ENCODE measurements around the gene VWA7. TPM values are rescaled to one million over a fixed set of nuclear protein-coding genes. Genes with fewer than 3 reads are reported as not detected.

Gene VWA7
- total RNA-seq, 2 donors from 2014 or later = 3.3 to 3.4 TPM

DNA sequence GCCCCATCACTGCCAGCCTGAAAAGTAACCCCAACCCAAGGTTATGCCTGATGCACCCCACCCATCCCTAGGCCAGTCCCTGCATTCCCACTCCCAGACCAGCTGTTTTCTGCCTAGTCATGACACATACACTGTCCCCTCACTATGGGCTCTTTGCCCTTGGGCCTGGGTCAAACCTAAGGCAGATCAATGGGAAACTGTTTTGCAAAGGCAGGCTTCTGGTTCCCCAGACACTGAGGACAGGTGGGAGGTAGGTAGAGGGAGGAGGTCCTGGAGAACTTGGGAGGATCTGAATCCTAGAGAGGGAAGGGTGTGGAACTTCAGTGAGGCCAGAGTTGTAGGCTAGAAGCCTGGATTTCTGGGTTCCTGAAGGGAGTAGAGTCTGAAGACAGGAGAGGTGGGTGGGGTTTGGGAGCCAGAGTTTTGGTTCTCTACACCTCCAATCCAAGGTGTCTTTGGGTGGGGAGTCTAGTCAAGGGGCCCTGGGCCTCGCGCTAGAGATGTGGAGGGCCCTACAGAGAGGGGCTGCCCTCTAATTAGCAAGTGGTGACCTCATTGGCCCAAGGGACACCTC, 42.8 kb downstream of the VWA7 start:
- Mint-ChIP-seq H3K4me1 (ENCODE audit: low read depth) (peaks cover 58% of the 10 kb centered on the region), H3K9me3 (no peaks in the 10 kb centered on the region), H3K27ac (peak overlapping the region; percentile 85), H3K27me3 (ENCODE audit: low read depth) (no peaks in the 10 kb centered on the region), H3K36me3 (ENCODE audit: insufficient read depth in 2 of 2) (peaks cover 18 to 32% of the 10 kb centered on the region in 2 donors), H3K4me3 (peak overlapping the region; percentile 89 to 98)
- DNase-seq = no peak
- ATAC-seq (replicated peaks in 1 of 2) = peak; percentile 50 to 63

DNA sequence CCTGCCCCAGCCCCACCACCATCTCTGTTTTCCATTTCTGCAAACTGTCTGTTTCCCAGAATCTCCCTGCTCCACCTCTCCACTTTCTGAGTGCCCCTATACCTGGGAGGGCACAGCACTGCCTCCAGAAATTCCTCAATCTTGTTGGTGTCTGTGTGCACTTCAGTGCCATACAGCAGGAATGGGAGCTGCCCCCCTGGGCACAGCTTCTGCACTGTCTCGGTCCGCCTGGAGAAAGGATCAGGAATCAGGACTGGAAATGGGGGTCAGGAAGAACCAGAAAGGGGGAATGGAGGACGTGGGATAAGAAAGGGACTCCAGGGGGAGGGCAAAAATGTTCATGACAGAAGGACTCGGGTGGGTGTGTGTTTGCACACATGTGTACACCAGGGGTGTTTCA, 43.4 kb downstream of the VWA7 start:
- no peak overlapping the region for H3K27ac Mint-ChIP-seq
- H3K9me3 Mint-ChIP-seq = no peaks in the 10 kb centered on the region
- ATAC-seq (replicated peaks in 1 of 2) = no peak

DNA sequence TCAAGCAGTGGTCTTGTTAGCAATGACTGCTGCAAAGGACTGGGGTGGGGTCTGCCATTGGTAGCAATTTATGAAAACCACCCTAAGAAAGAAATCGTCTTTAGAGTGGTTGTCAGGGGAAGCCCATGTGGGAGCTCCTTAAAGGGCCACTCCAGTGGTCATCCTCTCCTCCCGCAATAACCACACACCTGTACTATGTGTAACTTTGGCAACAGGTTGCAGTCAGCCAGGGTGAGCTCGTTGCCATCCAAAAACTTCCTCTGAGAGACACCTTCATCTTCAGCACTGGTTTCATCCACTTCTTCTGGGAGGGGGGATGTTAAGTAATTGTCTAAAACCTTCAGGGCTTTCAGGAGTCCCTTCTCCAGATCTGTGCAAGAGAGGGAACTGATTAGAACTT, 45.1 kb downstream of the VWA7 start:
- DNase-seq (no peak), ATAC-seq (replicated peaks in 1 of 2) (no peak)
- Mint-ChIP-seq H3K9me3 (no peaks in the 10 kb centered on the region), H3K4me1 (ENCODE audit: low read depth) (peaks cover 54% of the 10 kb centered on the region), H3K4me3 (no peak overlapping the region), H3K27me3 (ENCODE audit: low read depth) (no peaks in the 10 kb centered on the region), H3K36me3 (ENCODE audit: insufficient read depth in 2 of 2) (peaks cover 18 to 32% of the 10 kb centered on the region in 2 donors), H3K27ac (peak overlapping the region; percentile 40)

More for the DNA sequence above, 43.4 kb downstream of the VWA7 start:
- Mint-ChIP-seq H3K4me1 (ENCODE audit: low read depth) (peaks cover 58% of the 10 kb centered on the region), H3K36me3 (ENCODE audit: insufficient read depth in 2 of 2) (peaks cover 18 to 32% of the 10 kb centered on the region in 2 donors), H3K4me3 (peak overlapping the region; percentile 45 to 89), H3K27me3 (ENCODE audit: low read depth) (no peaks in the 10 kb centered on the region)
- no peak for DNase-seq

DNA sequence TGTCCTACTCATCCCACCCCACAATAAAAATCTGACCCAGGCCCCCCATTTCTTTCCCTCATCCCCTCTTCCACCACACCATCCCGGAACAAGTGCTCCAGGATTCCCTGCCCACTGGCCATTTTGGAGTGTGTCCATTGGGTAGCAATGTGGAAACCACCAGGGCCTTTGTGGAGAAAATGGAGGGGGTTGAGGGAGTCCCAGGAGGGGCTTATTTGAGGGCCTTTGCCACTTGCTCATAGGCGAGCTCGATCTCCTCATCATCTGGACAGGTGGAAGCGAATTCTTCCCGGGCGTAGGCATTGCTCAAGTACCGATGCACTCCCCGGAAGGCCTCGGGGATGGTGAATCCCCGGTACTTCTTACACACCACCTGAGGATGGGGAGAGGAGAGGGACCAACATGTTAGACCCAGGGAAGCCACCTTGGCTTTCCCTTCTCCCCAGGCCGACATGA, 46.5 kb downstream of the VWA7 start:
- Mint-ChIP-seq H3K4me3 (peak overlapping the region; percentile 83 to 94), H3K4me1 (ENCODE audit: low read depth) (peaks cover 62% of the 10 kb centered on the region), H3K27ac (no peak overlapping the region), H3K36me3 (ENCODE audit: insufficient read depth in 2 of 2) (peaks cover 15 to 24% of the 10 kb centered on the region in 2 donors), H3K9me3 (no peaks in the 10 kb centered on the region), H3K27me3 (ENCODE audit: low read depth) (no peaks in the 10 kb centered on the region)
- DNase-seq (no peak), ATAC-seq (replicated peaks in 1 of 2) (no peak)

DNA sequence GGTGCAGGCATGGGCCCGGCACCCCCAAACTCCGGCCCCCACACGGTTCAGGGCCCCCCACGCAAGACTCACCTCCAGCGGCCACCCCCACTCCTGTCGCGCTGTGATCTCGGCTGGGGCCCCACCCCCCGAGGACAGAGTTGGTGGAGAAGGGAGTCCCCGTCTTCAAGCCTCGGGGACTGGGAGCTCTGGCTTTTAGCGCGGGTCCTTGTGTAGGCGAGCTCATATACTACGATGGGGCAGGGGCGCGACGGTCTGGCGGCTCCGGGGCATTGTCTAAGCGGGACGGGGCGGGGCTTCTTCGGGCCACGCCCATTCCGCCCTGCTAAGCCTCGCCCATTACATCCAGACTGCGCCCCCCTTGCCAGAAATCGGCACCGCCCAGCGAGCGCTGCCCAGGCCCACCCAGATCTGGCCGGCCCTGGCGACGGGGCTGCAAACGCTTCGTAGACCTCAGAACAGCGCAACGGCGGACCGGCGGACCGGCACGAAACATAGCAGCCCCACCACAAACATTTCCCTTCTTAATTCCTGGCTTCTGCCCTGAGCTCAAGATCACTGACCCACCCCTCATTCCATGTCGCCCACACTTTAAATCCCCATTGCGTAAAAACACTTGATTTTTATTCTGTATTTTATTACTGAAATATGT, 47.0 kb downstream of the VWA7 start:
- no peaks in the 10 kb centered on the region for H3K27me3 Mint-ChIP-seq (ENCODE audit: low read depth)
- H3K9me3 Mint-ChIP-seq = no peaks in the 10 kb centered on the region
- H3K4me3 Mint-ChIP-seq = peak overlapping the region; percentile 83 to 94
- H3K36me3 Mint-ChIP-seq (ENCODE audit: insufficient read depth in 2 of 2) = peaks cover 10 to 19% of the 10 kb centered on the region in 2 donors
- DNase-seq = peak; percentile 75 to 77
- peak; percentile 58 to 67 for ATAC-seq (replicated peaks in 1 of 2)
- H3K4me1 Mint-ChIP-seq (ENCODE audit: low read depth) = peaks cover 65% of the 10 kb centered on the region
- peak overlapping the region; percentile 58 for H3K27ac Mint-ChIP-seq

DNA sequence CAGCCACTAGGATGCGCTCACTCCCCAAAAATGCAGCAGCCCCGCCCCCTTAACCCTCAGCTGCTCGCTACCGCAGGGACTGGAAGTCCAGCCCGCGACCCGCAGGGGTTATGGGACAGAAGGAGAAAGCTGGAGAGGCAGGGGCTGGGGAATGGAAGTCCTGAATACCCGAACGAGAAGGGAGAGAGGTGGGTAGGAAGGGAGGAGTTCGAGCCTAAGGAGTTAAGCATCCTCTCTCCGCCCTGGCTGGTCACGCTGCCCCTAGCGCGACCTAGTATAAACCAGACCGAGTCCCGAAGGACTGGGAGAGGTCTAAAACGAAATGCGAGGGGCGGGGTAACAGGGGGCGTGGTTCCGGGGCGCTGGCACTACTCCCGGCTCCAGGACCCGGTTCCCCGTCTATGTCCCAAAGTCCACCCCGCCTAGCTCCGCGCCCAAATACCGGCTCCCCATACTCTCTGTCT, 47.6 kb downstream of the VWA7 start:
- H3K27ac Mint-ChIP-seq = no peak overlapping the region
- H3K36me3 Mint-ChIP-seq (ENCODE audit: insufficient read depth in 2 of 2) = peaks cover 7 to 16% of the 10 kb centered on the region in 2 donors
- peak overlapping the region; percentile 83 to 94 for H3K4me3 Mint-ChIP-seq
- H3K27me3 Mint-ChIP-seq (ENCODE audit: low read depth) = no peaks in the 10 kb centered on the region
- peaks cover 64% of the 10 kb centered on the region for H3K4me1 Mint-ChIP-seq (ENCODE audit: low read depth)
- peak; percentile 81 to 83 for DNase-seq
- no peaks in the 10 kb centered on the region for H3K9me3 Mint-ChIP-seq
- ATAC-seq (replicated peaks in 1 of 2) = peak; percentile 70 to 71

DNA sequence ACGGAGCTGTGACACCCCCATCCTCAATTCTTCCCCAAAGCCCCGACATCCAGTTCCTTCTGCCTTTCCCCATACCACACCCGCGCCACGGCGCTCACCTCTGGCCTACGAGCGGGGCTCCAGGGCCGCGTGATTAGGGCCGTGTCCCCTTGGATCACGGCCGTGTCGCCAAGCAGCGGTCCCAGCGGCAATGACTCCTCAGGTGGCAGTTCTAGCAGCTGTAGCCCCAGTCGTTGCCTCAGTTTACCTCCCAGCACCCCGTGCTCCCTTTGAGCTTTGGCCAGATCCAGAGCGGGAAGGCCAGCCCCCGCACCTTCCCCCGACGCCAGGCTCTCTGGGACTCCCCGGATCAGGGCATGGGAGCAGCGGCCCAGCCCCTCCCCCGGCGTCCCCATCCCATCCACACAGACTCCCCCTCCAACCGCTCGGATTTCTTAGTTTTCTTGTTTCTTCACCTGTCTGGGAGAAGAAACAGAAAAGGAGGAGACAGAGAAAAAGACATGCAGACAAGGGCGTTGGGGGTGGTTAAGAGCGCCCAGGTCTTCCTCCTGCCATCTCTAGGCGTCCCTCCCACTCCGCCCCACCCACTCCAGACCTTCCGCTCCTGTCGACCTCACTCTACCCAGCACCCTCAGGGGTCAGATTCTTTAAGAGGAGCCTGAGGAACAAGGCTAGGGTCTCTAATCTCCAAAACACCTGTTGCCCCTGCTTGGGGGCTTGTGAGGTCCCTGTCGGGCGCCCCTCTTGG, 48.2 kb downstream of the VWA7 start, which contains the start of gene DDAH2:
TSS of gene DDAH2 (minus strand) at position 533 of the 748 bp plus-strand sequence. CDS start at position 395, 138 bp downstream.
- peak; percentile 14 to 16 for ATAC-seq (replicated peaks in 1 of 2)
- H3K36me3 Mint-ChIP-seq (ENCODE audit: insufficient read depth in 2 of 2) = peaks cover 7 to 16% of the 10 kb centered on the region in 2 donors
- no peaks in the 10 kb centered on the region for H3K9me3 Mint-ChIP-seq
- no peak within 1 kb of the TSS for H3K27ac Mint-ChIP-seq
- no peaks in the 10 kb centered on the region for H3K27me3 Mint-ChIP-seq (ENCODE audit: low read depth)
- peaks cover 58% of the 10 kb centered on the region for H3K4me1 Mint-ChIP-seq (ENCODE audit: low read depth)
- no peak for DNase-seq
- H3K4me3 Mint-ChIP-seq = peak within 1 kb of the TSS; percentile 83 to 94

DNA sequence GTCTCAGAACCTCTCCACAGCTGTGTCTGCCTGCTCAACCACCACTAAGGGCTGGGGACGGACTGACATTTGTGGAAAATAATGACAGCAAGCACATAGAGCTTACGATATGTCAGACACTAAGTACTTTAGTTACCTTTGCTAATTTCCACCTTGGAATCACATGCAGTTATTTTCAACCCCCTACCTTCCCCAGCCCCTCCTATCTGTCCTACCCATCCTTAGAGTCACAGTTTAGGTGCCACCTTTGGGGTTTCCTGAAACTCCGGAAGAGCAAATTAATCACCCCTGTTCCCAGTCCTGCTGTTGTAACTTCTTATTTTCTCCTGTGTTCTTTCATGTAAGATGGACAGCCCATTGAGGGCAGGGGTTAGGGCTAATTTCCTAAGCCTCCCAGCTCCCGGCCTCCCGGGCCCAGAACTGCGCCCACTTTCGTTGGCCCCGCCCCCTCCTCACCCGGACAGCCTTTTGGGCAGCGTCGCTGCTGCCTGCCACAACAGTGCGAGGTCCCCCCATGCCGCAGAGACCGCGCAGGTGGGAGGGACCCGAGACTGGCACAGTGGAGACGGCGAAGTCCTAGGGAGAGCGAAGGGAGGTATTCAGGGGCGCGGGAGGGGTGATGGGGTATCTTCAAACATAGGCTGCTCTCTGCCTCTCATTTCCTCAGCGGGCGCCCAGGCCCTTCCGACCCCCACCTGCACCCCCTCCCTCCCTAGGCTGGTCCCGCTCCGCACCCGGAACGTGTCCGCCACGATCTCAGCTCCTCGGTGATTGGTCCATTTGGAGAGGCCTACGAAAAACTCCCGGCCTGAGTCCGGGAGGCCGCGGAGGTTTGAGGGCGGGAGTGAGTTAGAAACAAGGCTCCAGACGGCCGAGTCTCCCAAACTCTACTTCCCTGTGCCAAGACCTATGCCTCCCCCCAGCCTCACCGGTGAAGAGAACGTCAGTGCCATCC, 49.1 kb downstream of the VWA7 start:
- Mint-ChIP-seq H3K27ac (no peak overlapping the region), H3K4me3 (peak overlapping the region; percentile 55 to 83), H3K27me3 (ENCODE audit: low read depth) (no peaks in the 10 kb centered on the region), H3K4me1 (ENCODE audit: low read depth) (peaks cover 54% of the 10 kb centered on the region), H3K36me3 (ENCODE audit: insufficient read depth in 2 of 2) (peaks cover 3 to 12% of the 10 kb centered on the region in 2 donors), H3K9me3 (no peaks in the 10 kb centered on the region)
- DNase-seq (no peak), ATAC-seq (replicated peaks in 1 of 2) (no peak)

DNA sequence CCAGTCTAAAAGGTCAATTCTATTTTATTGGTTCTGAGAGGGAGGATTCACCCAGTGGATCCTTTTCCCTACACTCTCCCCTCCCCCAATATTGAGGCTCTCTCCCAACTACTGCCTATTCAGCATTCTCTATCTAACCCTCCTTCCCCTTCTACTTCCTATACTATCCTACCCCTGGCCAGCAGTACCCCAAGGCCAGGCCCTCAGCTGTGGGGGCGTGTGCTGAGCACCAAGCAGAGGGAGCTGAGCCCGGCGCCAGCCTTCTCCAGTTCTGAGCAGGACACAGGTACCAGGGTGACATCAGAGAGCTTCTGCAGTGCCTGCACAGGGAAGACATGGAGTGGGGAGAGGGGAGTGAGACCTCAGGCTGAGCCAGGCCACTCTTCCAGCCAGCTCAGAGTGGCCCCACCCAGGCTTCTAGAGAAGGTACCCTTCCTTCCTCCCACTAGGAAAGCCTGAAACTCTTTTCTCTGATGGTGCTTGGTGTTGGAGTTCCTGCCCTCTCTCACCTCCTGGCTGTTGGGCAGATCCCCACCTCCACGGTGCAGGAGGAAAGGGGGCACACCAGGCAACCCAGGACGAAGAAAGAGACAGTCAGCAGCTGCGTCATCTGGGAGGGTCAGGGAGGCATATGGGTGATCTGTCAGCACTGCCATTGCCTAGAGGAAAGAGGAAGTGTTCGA, 50.0 kb downstream of the VWA7 start:
- peak overlapping the region; percentile 34 to 55 for H3K4me3 Mint-ChIP-seq
- DNase-seq (no peak), ATAC-seq (replicated peaks in 1 of 2) (no peak)
- H3K9me3 Mint-ChIP-seq = no peaks in the 10 kb centered on the region
- H3K36me3 Mint-ChIP-seq (ENCODE audit: insufficient read depth in 2 of 2) = peaks cover 3 to 12% of the 10 kb centered on the region in 2 donors
- no peak overlapping the region for H3K27ac Mint-ChIP-seq
- H3K27me3 Mint-ChIP-seq (ENCODE audit: low read depth) = no peaks in the 10 kb centered on the region
- peaks cover 55% of the 10 kb centered on the region for H3K4me1 Mint-ChIP-seq (ENCODE audit: low read depth)

DNA sequence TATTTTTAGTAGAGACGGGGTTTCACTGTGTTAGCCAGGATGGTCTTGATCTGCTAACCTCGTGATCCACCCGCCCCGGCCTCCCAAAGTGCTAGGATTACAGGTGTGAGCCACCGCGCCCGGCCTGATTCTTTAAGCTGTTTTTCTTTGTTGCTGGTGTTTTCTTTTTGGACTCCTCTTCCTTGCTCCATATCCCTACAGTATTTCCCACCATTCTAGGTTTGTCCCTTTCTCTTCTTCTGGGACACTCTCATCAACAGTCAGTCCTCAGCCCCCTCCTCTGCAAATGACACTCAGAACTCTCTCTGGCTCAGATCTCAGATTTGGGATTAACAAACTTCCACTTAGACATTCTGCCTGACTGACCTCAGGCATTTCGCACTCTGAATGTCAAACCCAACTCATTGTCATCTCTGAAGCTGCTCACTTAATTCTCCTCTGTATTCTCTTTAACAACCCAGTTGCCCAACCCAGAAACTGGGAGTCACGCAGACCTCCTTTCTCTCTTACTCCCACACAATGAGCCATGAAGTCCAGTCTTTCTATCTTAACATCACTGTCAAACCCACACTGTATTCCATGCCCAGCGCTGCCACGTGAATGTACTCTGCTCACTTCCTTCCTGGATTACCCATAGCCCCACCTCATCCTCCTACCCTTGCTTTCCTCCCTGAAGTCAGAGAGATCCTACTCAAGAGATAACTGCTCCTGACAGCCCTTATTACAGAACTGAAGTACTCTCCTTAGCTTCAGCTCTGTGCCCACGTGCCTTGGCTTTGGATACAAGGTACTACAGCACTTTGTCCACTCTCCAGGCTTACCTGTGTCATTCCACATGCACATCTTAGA, 51.4 kb downstream of the VWA7 start:
- no peaks in the 10 kb centered on the region for H3K9me3 Mint-ChIP-seq
- H3K4me3 Mint-ChIP-seq = no peak overlapping the region
- peaks cover 0 to 5% of the 10 kb centered on the region in 2 donors for H3K36me3 Mint-ChIP-seq (ENCODE audit: insufficient read depth in 2 of 2)
- DNase-seq = no peak
- peaks cover 56% of the 10 kb centered on the region for H3K4me1 Mint-ChIP-seq (ENCODE audit: low read depth)
- ATAC-seq (replicated peaks in 1 of 2) = peak in 1 of 2 donors; percentile 12
- H3K27me3 Mint-ChIP-seq (ENCODE audit: low read depth) = no peaks in the 10 kb centered on the region
- H3K27ac Mint-ChIP-seq = no peak overlapping the region

DNA sequence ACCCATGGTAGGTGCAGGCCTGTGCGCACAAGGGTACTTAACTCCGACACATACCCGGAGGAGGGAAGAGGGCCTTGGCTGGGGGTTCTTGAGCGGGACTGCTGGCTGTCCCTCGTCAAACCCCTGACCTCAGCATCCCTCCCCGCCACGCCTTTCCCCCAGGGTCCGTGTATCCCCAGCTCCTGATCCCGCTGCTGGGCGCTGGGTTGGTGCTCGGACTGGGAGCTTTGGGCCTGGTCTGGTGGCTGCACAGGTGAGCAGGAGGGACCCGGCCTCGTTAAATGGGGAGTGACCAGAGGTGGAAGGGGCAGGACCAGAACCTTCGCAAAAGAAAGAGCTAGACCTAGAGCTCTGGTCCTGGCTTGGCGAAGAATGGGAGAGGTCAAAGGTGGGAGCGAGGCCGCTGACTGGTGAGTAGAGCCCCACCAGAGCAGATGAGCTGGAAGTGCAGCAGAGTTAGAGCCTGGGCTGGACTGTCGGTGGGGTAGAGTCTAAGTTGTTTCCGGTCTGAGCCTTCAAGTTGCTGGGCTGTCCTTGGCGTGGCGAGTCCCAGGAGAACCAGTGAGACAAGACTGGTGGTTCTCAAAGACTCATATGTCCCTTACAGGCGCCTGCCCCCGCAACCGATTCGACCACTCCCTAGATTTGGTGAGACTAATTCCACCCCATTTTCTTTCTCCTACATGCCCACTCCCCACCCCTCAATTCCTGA, 53.0 kb downstream of the VWA7 start:
- H3K4me1 Mint-ChIP-seq (ENCODE audit: low read depth) = peaks cover 44% of the 10 kb centered on the region
- DNase-seq = no peak
- no peak for ATAC-seq (replicated peaks in 1 of 2)
- H3K9me3 Mint-ChIP-seq = no peaks in the 10 kb centered on the region
- H3K27ac Mint-ChIP-seq = no peak overlapping the region
- no peaks in the 10 kb centered on the region for H3K27me3 Mint-ChIP-seq (ENCODE audit: low read depth)
- peaks cover 0 to 2% of the 10 kb centered on the region in 2 donors for H3K36me3 Mint-ChIP-seq (ENCODE audit: insufficient read depth in 2 of 2)
- H3K4me3 Mint-ChIP-seq = no peak overlapping the region

Measured in activated T-cell treated with anti-CD3 and anti-CD28 coated beads, Interleukin-2, amount 50 U/mL, for 72 hours (primary cell).